Progenitor cell of endocrine pancreas (in vitro differentiated cells): Measurements from ENCODE around the gene SLC6A7. TPM values are rescaled to one million over a fixed set of nuclear protein-coding genes. Genes with fewer than 3 reads are reported as not detected.

Experiments used
- DNase-seq: peaks from one replicate; pipeline ENCODE4 v3.0.0; 2021; ENCODE audit warnings: low spot score; ENCODE audit not compliant: unreplicated experiment
- H3K27ac Mint-ChIP-seq: 2 replicates; pipeline ENCODE4 v1.8.0; 2021; ENCODE audit warnings: mild to moderate bottlenecking, moderate library complexity, mixed read lengths
- H3K27me3 Mint-ChIP-seq: 2 replicates; pipeline ENCODE4 v1.8.0; 2021; ENCODE audit warnings: mixed read lengths
- H3K36me3 Mint-ChIP-seq: 2 replicates; pipeline ENCODE4 v1.8.0; 2022; ENCODE audit warnings: mixed read lengths; ENCODE audit not compliant: insufficient read depth
- H3K4me1 Mint-ChIP-seq: 2 replicates; pipeline ENCODE4 v1.8.0; 2021; ENCODE audit warnings: low read depth, mixed read lengths
- H3K4me3 Mint-ChIP-seq: 2 replicates; pipeline ENCODE4 v1.8.0; 2021; ENCODE audit warnings: low read depth, mild to moderate bottlenecking, moderate library complexity, mixed read lengths
- H3K9me3 Mint-ChIP-seq: 2 replicates; pipeline ENCODE4 v1.8.0; 2021; ENCODE audit warnings: low read depth, mixed read lengths
- total RNA-seq: library from RNA; stranded (reverse); gene quantifications from 2 replicates; pipeline ENCODE4 v1.2.1, GENCODE V29; 2021
- TF ChIP-seq, protein P1 (sequence below): fragments of 200-600 bp; sonication (generic); IDR thresholded peaks from one replicate; pipeline ENCODE4 v1.5.0; 2021; ENCODE audit warnings: antibody characterized with exemption, mild to moderate bottlenecking; ENCODE audit not compliant: unreplicated experiment

Gene SLC6A7
- total RNA-seq, 1 donor from 2014 or later = not detected

GRCh38 chr5:150234576-150235499, 45.0 kb downstream of the SLC6A7 start:
- H3K27ac Mint-ChIP-seq = no peak overlapping the region
- H3K9me3 Mint-ChIP-seq = no peaks in the 10 kb centered on the region
- H3K4me1 Mint-ChIP-seq = no peaks in the 10 kb centered on the region
- peaks cover 10% of the 10 kb centered on the region for H3K27me3 Mint-ChIP-seq
- TF ChIP-seq, protein P1, sequence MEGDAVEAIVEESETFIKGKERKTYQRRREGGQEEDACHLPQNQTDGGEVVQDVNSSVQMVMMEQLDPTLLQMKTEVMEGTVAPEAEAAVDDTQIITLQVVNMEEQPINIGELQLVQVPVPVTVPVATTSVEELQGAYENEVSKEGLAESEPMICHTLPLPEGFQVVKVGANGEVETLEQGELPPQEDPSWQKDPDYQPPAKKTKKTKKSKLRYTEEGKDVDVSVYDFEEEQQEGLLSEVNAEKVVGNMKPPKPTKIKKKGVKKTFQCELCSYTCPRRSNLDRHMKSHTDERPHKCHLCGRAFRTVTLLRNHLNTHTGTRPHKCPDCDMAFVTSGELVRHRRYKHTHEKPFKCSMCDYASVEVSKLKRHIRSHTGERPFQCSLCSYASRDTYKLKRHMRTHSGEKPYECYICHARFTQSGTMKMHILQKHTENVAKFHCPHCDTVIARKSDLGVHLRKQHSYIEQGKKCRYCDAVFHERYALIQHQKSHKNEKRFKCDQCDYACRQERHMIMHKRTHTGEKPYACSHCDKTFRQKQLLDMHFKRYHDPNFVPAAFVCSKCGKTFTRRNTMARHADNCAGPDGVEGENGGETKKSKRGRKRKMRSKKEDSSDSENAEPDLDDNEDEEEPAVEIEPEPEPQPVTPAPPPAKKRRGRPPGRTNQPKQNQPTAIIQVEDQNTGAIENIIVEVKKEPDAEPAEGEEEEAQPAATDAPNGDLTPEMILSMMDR = no peak
- DNase-seq = no peak
- no peaks in the 10 kb centered on the region for H3K36me3 Mint-ChIP-seq
- H3K4me3 Mint-ChIP-seq = no peak overlapping the region

DNA sequence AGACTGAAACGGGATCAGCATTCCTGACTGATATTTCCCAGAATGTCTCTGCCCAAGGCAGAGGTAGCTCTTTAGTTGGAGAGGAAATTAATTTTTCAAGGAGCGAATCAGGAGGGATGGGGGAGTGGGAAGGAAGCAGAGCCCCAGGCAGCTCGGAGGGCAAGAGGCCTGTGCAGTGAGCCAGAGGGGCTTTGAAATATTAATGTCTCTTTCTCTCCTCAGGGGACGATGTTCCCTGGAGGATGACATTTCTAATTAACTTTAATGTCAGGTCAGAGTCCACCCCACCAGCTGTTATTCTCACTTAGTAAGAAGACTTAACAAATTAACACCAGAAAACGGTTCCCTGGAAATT, 45.6 kb downstream of the SLC6A7 start:
- peaks cover 10% of the 10 kb centered on the region for H3K27me3 Mint-ChIP-seq
- H3K9me3 Mint-ChIP-seq = no peaks in the 10 kb centered on the region
- no peak overlapping the region for H3K27ac Mint-ChIP-seq
- TF ChIP-seq, protein P1 = no peak
- H3K4me1 Mint-ChIP-seq = no peaks in the 10 kb centered on the region
- no peak overlapping the region for H3K4me3 Mint-ChIP-seq
- H3K36me3 Mint-ChIP-seq = no peaks in the 10 kb centered on the region
- DNase-seq = no peak

DNA sequence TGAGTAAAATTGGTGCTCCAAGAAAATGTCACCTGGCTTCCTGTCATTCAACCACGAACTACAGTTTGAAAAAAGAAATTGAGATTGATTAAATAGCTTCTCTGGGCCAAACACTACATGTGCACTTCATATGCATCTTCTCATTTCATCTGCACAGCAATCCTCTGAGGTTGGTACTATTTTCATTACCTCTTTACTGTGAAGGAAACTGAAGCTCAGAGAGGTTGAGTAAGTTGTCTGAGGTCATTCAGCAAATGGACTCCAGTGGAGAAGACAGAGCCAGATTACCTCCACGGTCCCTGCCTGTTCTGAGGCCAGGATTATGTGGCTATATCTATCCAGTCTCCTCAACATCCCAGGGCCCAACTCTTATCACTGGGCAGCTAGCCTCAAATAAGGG, 46.5 kb downstream of the SLC6A7 start:
- no peaks in the 10 kb centered on the region for H3K9me3 Mint-ChIP-seq
- H3K27me3 Mint-ChIP-seq = peaks cover 10% of the 10 kb centered on the region
- no peak for DNase-seq
- no peak overlapping the region for H3K27ac Mint-ChIP-seq
- no peaks in the 10 kb centered on the region for H3K4me1 Mint-ChIP-seq
- H3K4me3 Mint-ChIP-seq = no peak overlapping the region
- H3K36me3 Mint-ChIP-seq = no peaks in the 10 kb centered on the region
- TF ChIP-seq, protein P1 = no peak

- Mint-ChIP-seq H3K4me3 (no peak overlapping the region), H3K36me3 (no peaks in the 10 kb centered on the region), H3K27ac (no peak overlapping the region), H3K9me3 (no peaks in the 10 kb centered on the region), H3K4me1 (no peaks in the 10 kb centered on the region), H3K27me3 (peaks cover 16% of the 10 kb centered on the region)
- no peak for DNase-seq
- TF ChIP-seq, protein P1 = no peak
Observed at GRCh38 chr5:150236981-150237754, 47.3 kb downstream of the SLC6A7 start.

DNA sequence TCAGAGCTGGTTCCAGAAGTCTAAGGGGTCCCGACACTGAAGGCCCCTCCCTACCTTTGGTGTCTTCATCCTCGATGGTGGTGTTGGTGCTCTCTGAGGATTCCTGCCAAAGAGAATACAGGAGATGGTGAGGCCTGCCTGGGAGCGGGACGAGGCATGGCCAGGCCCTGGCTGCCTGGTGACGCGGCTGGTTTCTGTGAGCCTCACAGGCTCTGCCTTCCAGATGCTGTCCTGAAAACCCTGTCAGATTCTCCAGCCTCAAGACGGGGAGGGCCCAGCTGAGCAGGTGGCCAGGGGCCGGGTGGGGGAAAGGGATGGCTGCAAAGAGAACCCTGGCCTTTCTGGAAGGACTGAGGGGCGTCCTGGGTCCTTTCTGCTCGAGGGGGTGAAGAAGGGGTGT, 48.8 kb downstream of the SLC6A7 start:
- H3K27me3 Mint-ChIP-seq = peaks cover 17% of the 10 kb centered on the region
- no peaks in the 10 kb centered on the region for H3K9me3 Mint-ChIP-seq
- H3K36me3 Mint-ChIP-seq = no peaks in the 10 kb centered on the region
- no peak for DNase-seq
- TF ChIP-seq, protein P1 = no peak
- no peak overlapping the region for H3K4me3 Mint-ChIP-seq
- H3K27ac Mint-ChIP-seq = no peak overlapping the region
- no peaks in the 10 kb centered on the region for H3K4me1 Mint-ChIP-seq
